Naive thymus-derived CD8-positive, alpha-beta T cell (primary cell): ENCODE measurements around the gene ERI3. TPM values are rescaled to one million over a fixed set of nuclear protein-coding genes. Genes with fewer than 3 reads are reported as not detected.
A peak's percentile ranks its signal among the peaks of the same experiment; 100 is the strongest.

Experiments
- ATAC-seq, 2 donors: fragments of 150-1000 bp; cut with Tn5 transposase in 1 of 2; sonication (Bioruptor Pico), chemical (Tn5 transposase) in 1 of 2; 1 replicate in 1 of 2; 2 replicates in 1 of 2; pipeline ENCODE4 v1.10.0; 2021; ENCODE audit warnings: mild to moderate bottlenecking in 2 of 2, moderate library complexity in 2 of 2
- POLR2A ChIA-PET: fragments of 350-600 bp; sonication (Branson Sonifier 250); formaldehyde crosslinking; loops from one replicate; lab custom pipeline; 2021; ENCODE audit warnings: antibody characterized with exemption; lab: Charles Lee
- DNase-seq, 10 donors: peaks; one replicate each; pipeline versions ENCODE4 v3.0.0 to v3.0.0-alpha.2; 2020 to 2022
- H3K27ac Mint-ChIP-seq, 10 donors: one replicate each; pipeline ENCODE4 v1.8.0; 2020 to 2022; ENCODE audit warnings: mild to moderate bottlenecking in 10 of 10, mixed read lengths in 10 of 10, moderate library complexity in 4 of 10, inconsistent platforms in 1 of 10
- H3K27me3 Mint-ChIP-seq, 5 donors: one replicate each; pipeline ENCODE4 v1.8.0; 2021 to 2022; ENCODE audit warnings: mixed read lengths in 5 of 5
- H3K36me3 Mint-ChIP-seq, 3 donors: one replicate each; pipeline ENCODE4 v1.8.0; 2020 to 2022; ENCODE audit warnings: mixed read lengths in 3 of 3, mild to moderate bottlenecking in 2 of 3, inconsistent platforms in 1 of 3
- H3K4me1 Mint-ChIP-seq, 4 donors: one replicate each; pipeline ENCODE4 v1.8.0; 2021 to 2022; ENCODE audit warnings: mixed read lengths in 4 of 4
- H3K4me3 Mint-ChIP-seq, 10 donors: one replicate each; pipeline ENCODE4 v1.8.0; 2020 to 2022; ENCODE audit warnings: mild to moderate bottlenecking in 10 of 10, mixed read lengths in 10 of 10, moderate library complexity in 6 of 10, inconsistent platforms in 1 of 10
- H3K9me3 Mint-ChIP-seq, 9 donors: one replicate each; pipeline ENCODE4 v1.8.0; 2020 to 2022; ENCODE audit warnings: mixed read lengths in 9 of 9, mild to moderate bottlenecking in 3 of 9, inconsistent platforms in 1 of 9, moderate library complexity in 1 of 9
- polyA plus RNA-seq, 3 donors: library from polyadenylated mRNA; unstranded; fragments of 300-500 nt; fragmentation: Illumina TruSeq; gene quantifications; one replicate each; pipeline ENCODE4 v1.2.3, GENCODE V29; 2021
- total RNA-seq, 8 experiments: library from RNA in 2 of 8; stranded (reverse) in 2 of 8; gene quantifications; one replicate each; pipeline ENCODE4 v1.2.3 and lab custom pipeline; 2021 to 2026

ERI3 gene
- total and polyA plus RNA-seq, 5 experiments from 2014 or later, result 27.2 to 45.8 (median 43.4) TPM

GRCh38 chr1:44289530-44289929 lies 65.5 kb downstream of the ERI3 start:
- POLR2A ChIA-PET, result no interaction called here
- DNase-seq (no peak), ATAC-seq (no peak)
- Mint-ChIP-seq H3K9me3 (no peaks in the 10 kb centered on the region), H3K36me3 (peaks cover 10 to 76% (median 25%) of the 10 kb centered on the region in 3 donors), H3K4me1 (peaks cover 0 to 9% (median 4%) of the 10 kb centered on the region in 4 donors), H3K27ac (peak overlapping the region in 1 of 10 donors; percentile 44), H3K27me3 (no peaks in the 10 kb centered on the region), H3K4me3 (no peak overlapping the region)

GRCh38 chr1:44288883-44289282 lies 66.2 kb downstream of the ERI3 start:
- POLR2A ChIA-PET, result no interaction called here
- Mint-ChIP-seq H3K27me3 (no peaks in the 10 kb centered on the region), H3K27ac (no peak overlapping the region), H3K9me3 (no peaks in the 10 kb centered on the region), H3K4me1 (peaks cover 0 to 10% (median 5%) of the 10 kb centered on the region in 4 donors), H3K36me3 (peaks cover 10 to 81% (median 26%) of the 10 kb centered on the region in 3 donors), H3K4me3 (no peak overlapping the region)
- ATAC-seq (no peak), DNase-seq (no peak)

- no peak overlapping the region for H3K27ac Mint-ChIP-seq
- H3K4me1 Mint-ChIP-seq, result peaks cover 0 to 18% (median 9%) of the 10 kb centered on the region in 4 donors
- DNase-seq (no peak), ATAC-seq (no peak)
- no peaks in the 10 kb centered on the region for H3K27me3 Mint-ChIP-seq
- no peak overlapping the region for H3K4me3 Mint-ChIP-seq
- H3K9me3 Mint-ChIP-seq, result no peaks in the 10 kb centered on the region
- peaks cover 10 to 73% (median 16%) of the 10 kb centered on the region in 3 donors for H3K36me3 Mint-ChIP-seq
- POLR2A ChIA-PET, result no interaction called here
These were observed 70.9 kb downstream of the ERI3 start for GRCh38 chr1:44284184-44284583.

- peaks cover 0 to 20% (median 10%) of the 10 kb centered on the region in 4 donors for H3K4me1 Mint-ChIP-seq
- no peak overlapping the region for H3K4me3 Mint-ChIP-seq
- POLR2A ChIA-PET, result no interaction called here
- H3K9me3 Mint-ChIP-seq, result no peaks in the 10 kb centered on the region
- no peak for DNase-seq
- peaks cover 10 to 72% (median 17%) of the 10 kb centered on the region in 3 donors for H3K36me3 Mint-ChIP-seq
- no peak for ATAC-seq
- no peak overlapping the region for H3K27ac Mint-ChIP-seq
- no peaks in the 10 kb centered on the region for H3K27me3 Mint-ChIP-seq
These were observed 71.4 kb downstream of the ERI3 start for GRCh38 chr1:44283524-44284173.

GRCh38 chr1:44282704-44283426 lies 72.2 kb downstream of the ERI3 start:
- no peak overlapping the region for H3K27ac Mint-ChIP-seq
- peaks cover 0 to 20% (median 10%) of the 10 kb centered on the region in 4 donors for H3K4me1 Mint-ChIP-seq
- H3K4me3 Mint-ChIP-seq, result no peak overlapping the region
- no peak for ATAC-seq
- peaks cover 6 to 64% (median 14%) of the 10 kb centered on the region in 3 donors for H3K36me3 Mint-ChIP-seq
- H3K27me3 Mint-ChIP-seq, result no peaks in the 10 kb centered on the region
- no peaks in the 10 kb centered on the region for H3K9me3 Mint-ChIP-seq
- no peak for DNase-seq
- POLR2A ChIA-PET, result no interaction called here

- Mint-ChIP-seq H3K4me3 (no peak overlapping the region), H3K4me1 (peaks cover 0 to 20% (median 10%) of the 10 kb centered on the region in 4 donors), H3K36me3 (peaks cover 6 to 57% (median 10%) of the 10 kb centered on the region in 3 donors), H3K27me3 (no peaks in the 10 kb centered on the region), H3K9me3 (no peaks in the 10 kb centered on the region), H3K27ac (peak overlapping the region in 2 of 10 donors; percentile 63 to 80)
- ATAC-seq (no peak), DNase-seq (no peak)
- POLR2A ChIA-PET, result no interaction called here
These were observed 72.9 kb downstream of the ERI3 start for GRCh38 chr1:44281962-44282703.

GRCh38 chr1:44276901-44277300 lies 78.2 kb downstream of the ERI3 start:
- Mint-ChIP-seq H3K4me3 (no peak overlapping the region), H3K36me3 (peaks cover 0 to 25% (median 1%) of the 10 kb centered on the region in 3 donors), H3K27me3 (no peaks in the 10 kb centered on the region), H3K27ac (no peak overlapping the region), H3K4me1 (peaks cover 17 to 27% (median 24%) of the 10 kb centered on the region in 4 donors), H3K9me3 (no peaks in the 10 kb centered on the region)
- DNase-seq, result no peak
- POLR2A ChIA-PET, result no interaction called here
- no peak for ATAC-seq

GRCh38 chr1:44275991-44276405 lies 79.1 kb downstream of the ERI3 start:
- no peaks in the 10 kb centered on the region for H3K9me3 Mint-ChIP-seq
- DNase-seq (no peak), ATAC-seq (no peak)
- no peak overlapping the region for H3K4me3 Mint-ChIP-seq
- POLR2A ChIA-PET, result no interaction called here
- H3K4me1 Mint-ChIP-seq, result peaks cover 17 to 31% (median 26%) of the 10 kb centered on the region in 4 donors
- H3K36me3 Mint-ChIP-seq, result peaks cover 0 to 24% (median 1%) of the 10 kb centered on the region in 3 donors
- H3K27ac Mint-ChIP-seq, result no peak overlapping the region
- H3K27me3 Mint-ChIP-seq, result no peaks in the 10 kb centered on the region

- Mint-ChIP-seq H3K9me3 (no peaks in the 10 kb centered on the region), H3K27me3 (no peaks in the 10 kb centered on the region), H3K36me3 (peaks cover 0 to 24% (median 1%) of the 10 kb centered on the region in 3 donors), H3K27ac (peak overlapping the region in 4 of 10 donors; percentile 18 to 63 (median 38)), H3K4me1 (peaks cover 17 to 28% (median 26%) of the 10 kb centered on the region in 4 donors), H3K4me3 (peak overlapping the region in 1 of 10 donors; percentile 24)
- POLR2A ChIA-PET, result interaction anchor here (0.6 kb wide), 1 partner anchor 1645 kb away, joined by 4 read pairs; no protein-coding TSS in a partner anchor
- ATAC-seq, result no peak
- DNase-seq, result no peak
These were observed 79.6 kb downstream of the ERI3 start for GRCh38 chr1:44275296-44275962.

- DNase-seq, result no peak
- H3K9me3 Mint-ChIP-seq, result no peaks in the 10 kb centered on the region
- no peak overlapping the region for H3K4me3 Mint-ChIP-seq
- H3K36me3 Mint-ChIP-seq, result peaks cover 0 to 17% (median 0%) of the 10 kb centered on the region in 3 donors
- peaks cover 17 to 28% (median 27%) of the 10 kb centered on the region in 4 donors for H3K4me1 Mint-ChIP-seq
- ATAC-seq, result no peak
- no peaks in the 10 kb centered on the region for H3K27me3 Mint-ChIP-seq
- POLR2A ChIA-PET, result no interaction called here
- H3K27ac Mint-ChIP-seq, result peak overlapping the region in 4 of 10 donors; percentile 2 to 63 (median 9)
These were observed 81.3 kb downstream of the ERI3 start for GRCh38 chr1:44273560-44274350.

- POLR2A ChIA-PET, result no interaction called here
- Mint-ChIP-seq H3K4me3 (no peak overlapping the region), H3K36me3 (peaks cover 0 to 17% (median 0%) of the 10 kb centered on the region in 3 donors), H3K9me3 (no peaks in the 10 kb centered on the region), H3K27ac (no peak overlapping the region), H3K27me3 (no peaks in the 10 kb centered on the region), H3K4me1 (peaks cover 17 to 28% (median 27%) of the 10 kb centered on the region in 4 donors)
- ATAC-seq (no peak), DNase-seq (no peak)
These were observed 82.1 kb downstream of the ERI3 start for GRCh38 chr1:44272992-44273391.
